A673 (cell line): ENCODE data around the gene EIPR1. TPM values are rescaled to one million over a fixed set of nuclear protein-coding genes. Genes with fewer than 3 reads are reported as not detected.
"Not testable (repeated sequence)": the region's sequence is repeated elsewhere in the genome, so short reads cannot be mapped to it uniquely, and the experiment has no call there.

Experiments
- BruUV-seq: library from RNA; stranded (reverse); fragments of 400-500 nt; replicated peaks from 2 replicates; lab custom pipeline; 2021; lab: Mats Ljungman, UMichigan
- CTCF ChIA-PET: fragments of 300-600 bp; sonication (Branson Sonifier 250); formaldehyde crosslinking; loops from one replicate; lab custom pipeline; 2022; ENCODE audit warnings: antibody characterized with exemption; lab: Charles Lee
- POLR2A ChIA-PET: fragments of 300-600 bp; sonication (Branson Sonifier 250); formaldehyde crosslinking; loops from one replicate; lab custom pipeline; 2022; ENCODE audit warnings: antibody characterized with exemption; ENCODE audit not compliant: low non-redundant PET; lab: Charles Lee
- DNase-seq: peaks from one replicate; pipeline ENCODE4 v3.0.0-alpha.2; 2015; ENCODE audit warnings: low spot score
- H3K27ac ChIP-seq: fragments of 200-600 bp; sonication (generic); 2 replicates; pipeline ENCODE4 v1.5.1; 2016; ENCODE audit warnings: mixed run types, low read depth, mild to moderate bottlenecking, mixed read lengths, antibody characterized with exemption, low read length; ENCODE audit not compliant: poor library complexity, severe bottlenecking
- H3K27me3 ChIP-seq: fragments of 200-600 bp; sonication (generic); replicated peaks from 2 replicates; pipeline ENCODE4 v1.6.1; 2017; ENCODE audit warnings: mixed run types, low read depth, mild to moderate bottlenecking, mixed read lengths, antibody characterized with exemption, low read length; ENCODE audit not compliant: insufficient read depth, poor library complexity
- H3K36me3 ChIP-seq: fragments of 200-600 bp; sonication (generic); 2 replicates; pipeline ENCODE4 v1.6.1; 2016; ENCODE audit warnings: mixed run types, mild to moderate bottlenecking, mixed read lengths, antibody characterized with exemption, low read length; ENCODE audit not compliant: insufficient read depth, poor library complexity, severe bottlenecking
- H3K4me1 ChIP-seq: fragments of 200-600 bp; sonication (generic); 2 replicates; pipeline ENCODE4 v1.6.1; 2017; ENCODE audit warnings: mixed run types, mild to moderate bottlenecking, mixed read lengths, antibody characterized with exemption, low read length; ENCODE audit not compliant: insufficient read depth, poor library complexity, severe bottlenecking
- H3K4me3 ChIP-seq: fragments of 200-600 bp; sonication (generic); 2 replicates; pipeline ENCODE4 v1.5.1; 2016; ENCODE audit warnings: low read depth, mixed run types, mild to moderate bottlenecking, mixed read lengths, low read length; ENCODE audit not compliant: poor library complexity, severe bottlenecking
- H3K9me3 ChIP-seq: fragments of 200-600 bp; sonication (generic); 2 replicates; pipeline ENCODE4 v1.6.1; 2016; ENCODE audit warnings: mixed run types, low read depth, mild to moderate bottlenecking, mixed read lengths, antibody characterized with exemption, low read length; ENCODE audit not compliant: poor library complexity, severe bottlenecking
- EZH2 ChIP-seq: fragments of 200-600 bp; sonication (generic); IDR thresholded peaks from 2 replicates; pipeline ENCODE4 v1.6.1; 2017; ENCODE audit warnings: borderline replicate concordance, low read depth, mild to moderate bottlenecking, mixed read lengths, antibody characterized with exemption, low read length; ENCODE audit not compliant: poor library complexity, severe bottlenecking
- intact Hi-C: fragments of 100-400 bp; cut with micrococcal nuclease; formaldehyde crosslinking; loops from one replicate; pipeline ENCODE4 v1.10.0; 2022; ENCODE audit not compliant: unreplicated experiment
- total RNA-seq: library from RNA; stranded (reverse); gene quantifications from 2 replicates; pipeline ENCODE4 v1.2.3, GENCODE V29; 2021
- TF ChIP-seq, protein P1 (sequence below): fragments of 300-800, 200-600 bp; sonication (generic); conservative IDR thresholded peaks from 2 replicates; pipeline ENCODE4 v1.5.1; 2017; ENCODE audit warnings: low read depth, mild to moderate bottlenecking, antibody characterized with exemption, low read length, moderate library complexity, mixed read lengths

Gene EIPR1
- total RNA-seq, 1 experiment from 2014 or later, result 37.0 TPM

DNA sequence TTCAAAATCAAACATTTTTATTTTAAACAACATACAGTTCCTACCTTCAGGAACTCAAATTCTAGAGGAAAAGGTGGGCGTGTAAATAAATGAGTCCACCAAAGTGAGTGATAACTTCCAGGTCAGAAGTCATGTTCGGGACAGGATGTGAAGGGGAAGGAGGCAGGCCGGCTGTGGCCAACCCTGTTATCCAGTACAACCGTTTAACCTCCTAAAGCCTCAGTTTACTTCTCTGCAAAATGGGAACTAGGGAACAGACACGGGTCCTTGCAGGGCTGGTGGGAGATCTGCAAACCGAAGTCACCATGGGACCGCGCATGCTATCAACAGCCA lies 373 bp downstream of the EIPR1 start:
- Histone ChIP-seq H3K27me3 (no peaks in the 10 kb centered on the region), H3K27ac (peak overlapping the region; percentile 76), H3K36me3 (peaks cover 6% of the 10 kb centered on the region), H3K4me1 (peaks cover 17% of the 10 kb centered on the region), H3K9me3 (no peaks in the 10 kb centered on the region), H3K4me3 (peak overlapping the region; percentile 83)
- DNase-seq, result peak; percentile 54
- intact Hi-C loops, result loop anchor here (5.0 kb wide), 1 partner anchor 140 kb away; the partner anchor contains the start of gene ADI1
- TSS peak; percentile 64 for BruUV-seq
- ChIA-PET CTCF (no interaction called here), POLR2A (no interaction called here)
- TF ChIP-seq, protein P1, sequence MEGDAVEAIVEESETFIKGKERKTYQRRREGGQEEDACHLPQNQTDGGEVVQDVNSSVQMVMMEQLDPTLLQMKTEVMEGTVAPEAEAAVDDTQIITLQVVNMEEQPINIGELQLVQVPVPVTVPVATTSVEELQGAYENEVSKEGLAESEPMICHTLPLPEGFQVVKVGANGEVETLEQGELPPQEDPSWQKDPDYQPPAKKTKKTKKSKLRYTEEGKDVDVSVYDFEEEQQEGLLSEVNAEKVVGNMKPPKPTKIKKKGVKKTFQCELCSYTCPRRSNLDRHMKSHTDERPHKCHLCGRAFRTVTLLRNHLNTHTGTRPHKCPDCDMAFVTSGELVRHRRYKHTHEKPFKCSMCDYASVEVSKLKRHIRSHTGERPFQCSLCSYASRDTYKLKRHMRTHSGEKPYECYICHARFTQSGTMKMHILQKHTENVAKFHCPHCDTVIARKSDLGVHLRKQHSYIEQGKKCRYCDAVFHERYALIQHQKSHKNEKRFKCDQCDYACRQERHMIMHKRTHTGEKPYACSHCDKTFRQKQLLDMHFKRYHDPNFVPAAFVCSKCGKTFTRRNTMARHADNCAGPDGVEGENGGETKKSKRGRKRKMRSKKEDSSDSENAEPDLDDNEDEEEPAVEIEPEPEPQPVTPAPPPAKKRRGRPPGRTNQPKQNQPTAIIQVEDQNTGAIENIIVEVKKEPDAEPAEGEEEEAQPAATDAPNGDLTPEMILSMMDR, result no peak
- no peak for TF ChIP-seq EZH2

DNA sequence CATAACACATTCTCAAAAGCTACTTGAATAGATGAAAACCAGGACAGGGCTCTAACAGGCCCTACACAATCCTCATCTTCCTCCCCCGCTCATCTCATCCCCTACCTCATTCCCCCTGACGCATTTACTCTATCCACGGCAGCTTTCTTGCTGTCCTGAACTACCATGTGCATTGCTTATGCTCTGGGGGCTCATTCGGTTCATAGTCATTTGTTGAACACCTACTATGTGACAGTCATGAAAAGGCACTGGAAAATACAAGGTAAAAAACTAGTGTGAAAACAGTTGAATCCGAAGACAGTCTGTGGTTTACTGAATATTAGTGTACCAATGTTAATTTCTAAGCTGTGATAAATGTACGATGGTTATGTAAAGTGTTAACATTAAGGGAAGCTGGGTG lies 797 bp downstream of the EIPR1 start:
- Histone ChIP-seq H3K9me3 (no peaks in the 10 kb centered on the region), H3K27ac (peak overlapping the region; percentile 76), H3K27me3 (no peaks in the 10 kb centered on the region), H3K4me1 (peaks cover 17% of the 10 kb centered on the region), H3K4me3 (peak overlapping the region; percentile 83), H3K36me3 (peaks cover 5% of the 10 kb centered on the region)
- POLR2A ChIA-PET, result no interaction called here
- no TSS peak for BruUV-seq
- DNase-seq, result no peak
- intact Hi-C loops, result loop anchor here (5.0 kb wide), 1 partner anchor 140 kb away; the partner anchor contains the start of gene ADI1
- TF ChIP-seq, protein P1, result no peak
- no peak for TF ChIP-seq EZH2
- CTCF ChIA-PET, result no interaction called here

DNA sequence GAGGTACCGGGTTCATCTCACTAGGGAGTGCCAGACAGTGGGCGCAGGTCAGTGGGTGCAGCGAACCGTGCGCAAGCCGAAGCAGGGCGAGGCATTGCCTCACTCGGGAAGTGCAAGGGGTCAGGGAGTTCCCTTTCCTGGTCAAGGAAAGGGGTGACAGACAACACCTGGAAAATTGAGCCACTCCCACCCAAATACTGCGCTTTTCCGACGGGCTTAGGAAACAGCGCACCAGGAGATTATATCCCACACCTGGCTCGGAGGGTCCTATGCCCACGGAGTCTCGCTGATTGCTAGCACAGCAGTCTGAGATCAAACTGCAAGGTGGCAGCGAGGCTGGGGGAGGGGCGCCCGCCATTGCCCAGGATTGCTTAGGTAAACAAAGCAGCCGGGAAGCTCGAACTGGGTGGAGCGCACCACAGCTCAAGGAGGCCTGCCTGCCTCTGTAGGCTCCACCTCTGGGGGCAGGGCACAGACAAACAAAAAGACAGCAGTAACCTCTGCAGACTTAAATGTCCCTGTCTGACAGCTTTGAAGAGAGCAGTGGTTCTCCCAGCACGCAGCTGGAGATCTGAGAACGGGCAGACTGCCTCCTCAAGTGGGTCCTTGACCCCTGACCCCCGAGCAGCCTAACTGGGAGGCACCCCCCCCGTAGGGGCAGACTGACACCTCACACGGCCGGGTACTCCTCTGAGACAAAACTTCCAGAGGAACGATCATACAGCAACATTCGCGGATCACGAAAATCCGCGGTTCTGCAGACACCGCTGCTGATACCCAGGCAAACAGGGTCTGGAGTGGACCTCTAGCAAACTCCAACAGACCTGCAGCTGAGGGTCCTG lies 8.1 kb downstream of the EIPR1 start:
- CTCF ChIA-PET, result not testable (repeated sequence)

DNA sequence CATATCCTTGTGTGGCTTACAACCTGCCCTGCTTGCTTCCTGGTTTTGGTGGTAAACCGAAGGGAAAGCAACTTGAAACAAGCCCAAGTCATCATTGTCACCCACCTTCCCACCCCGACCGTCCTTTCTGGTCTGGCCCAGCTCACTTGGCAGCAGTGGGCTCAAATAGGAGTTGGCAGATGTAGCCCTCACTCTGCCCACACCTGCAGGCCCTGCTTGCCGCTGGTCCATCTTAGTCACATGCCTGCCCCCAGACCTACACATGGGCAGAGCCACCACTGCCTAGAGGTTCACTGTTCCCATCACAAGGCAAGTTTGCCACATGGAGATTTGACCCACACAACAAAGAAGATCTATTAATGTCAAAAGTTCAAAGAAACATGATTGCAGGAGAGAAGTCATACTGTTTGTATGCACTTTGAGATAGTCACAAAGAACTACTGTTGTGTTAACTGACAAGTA lies 9.3 kb downstream of the EIPR1 start:
- intact Hi-C loops, result no loop called here
- no peaks in the 10 kb centered on the region for H3K27me3 ChIP-seq
- no peak overlapping the region for H3K27ac ChIP-seq
- no peaks in the 10 kb centered on the region for H3K36me3 ChIP-seq
- no peaks in the 10 kb centered on the region for H3K9me3 ChIP-seq
- H3K4me1 ChIP-seq, result peaks cover 7% of the 10 kb centered on the region
- CTCF ChIA-PET, result no interaction called here
- no peak for DNase-seq
- no peak overlapping the region for H3K4me3 ChIP-seq
- POLR2A ChIA-PET, result no interaction called here
- TF ChIP-seq, protein P1, result no peak
- TF ChIP-seq EZH2, result no peak
- BruUV-seq, result no TSS peak

More for the DNA sequence above, 8.1 kb downstream of the EIPR1 start:
- intact Hi-C loops, DNase-seq, H3K4me1 ChIP-seq, H3K27me3 ChIP-seq, H3K27ac ChIP-seq, BruUV-seq, H3K9me3 ChIP-seq, H3K4me3 ChIP-seq, POLR2A ChIA-PET, H3K36me3 ChIP-seq: not testable (repeated sequence)
